CD4-positive, CD25-positive, alpha-beta regulatory T cell (primary cell): ENCODE results near the gene TK2. TPM values are rescaled to one million over a fixed set of nuclear protein-coding genes. Genes with fewer than 3 reads are reported as not detected.

Experiments
- ATAC-seq, 2 donors: fragments of 150-1000 bp; cut with Tn5 transposase; one replicate each; pipeline ENCODE4 v1.10.0; 2021; ENCODE audit warnings: low read depth in 2 of 2, moderate number of reproducible peaks in 2 of 2, moderate library complexity in 1 of 2
- DNase-seq, 3 donors: peaks; one replicate each; pipeline versions ENCODE4 v3.0.0 to v3.0.0-alpha.2; 2012 to 2022; ENCODE audit warnings: mixed read lengths in 1 of 3
- H3K27ac ChIP-seq: one replicate; pipeline ENCODE4 v1.7.0; 2013; ENCODE audit warnings: mild to moderate bottlenecking, low read length; ENCODE audit not compliant: insufficient read depth, poor library complexity, severe bottlenecking
- H3K27me3 ChIP-seq: one replicate; pipeline ENCODE4 v1.7.0; 2013; ENCODE audit warnings: low read length; ENCODE audit not compliant: control insufficient read depth, insufficient read depth
- H3K36me3 ChIP-seq: one replicate; pipeline ENCODE4 v1.7.0; 2013; ENCODE audit warnings: mild to moderate bottlenecking, low read length, moderate library complexity; ENCODE audit not compliant: control insufficient read depth, insufficient read depth
- H3K4me1 ChIP-seq: 2 replicates; pipeline ENCODE4 v1.7.0; 2013; ENCODE audit warnings: mild to moderate bottlenecking, low read length; ENCODE audit not compliant: insufficient read depth, control insufficient read depth, poor library complexity, severe bottlenecking
- H3K4me3 ChIP-seq: one replicate; pipeline ENCODE4 v1.7.0; 2013; ENCODE audit warnings: low read depth, mild to moderate bottlenecking, low read length, moderate library complexity
- H3K9me3 ChIP-seq, 2 experiments: 1 replicate in 1 of 2; 2 replicates in 1 of 2; pipeline ENCODE4 v1.7.0; 2013; ENCODE audit warnings: low read length in 2 of 2, mild to moderate bottlenecking in 1 of 2, moderate library complexity in 1 of 2; ENCODE audit not compliant: control insufficient read depth in 2 of 2
- H3K27ac Mint-ChIP-seq, 3 donors: one replicate each; pipeline ENCODE4 v1.8.0; 2020 to 2022; ENCODE audit warnings: mild to moderate bottlenecking in 3 of 3, mixed read lengths in 3 of 3, moderate library complexity in 2 of 3
- H3K27me3 Mint-ChIP-seq: one replicate; pipeline ENCODE4 v1.8.0; 2022; ENCODE audit warnings: mild to moderate bottlenecking, mixed read lengths
- H3K36me3 Mint-ChIP-seq: one replicate; pipeline ENCODE4 v1.8.0; 2020; ENCODE audit warnings: mixed read lengths
- H3K4me1 Mint-ChIP-seq, 4 donors: one replicate each; pipeline ENCODE4 v1.8.0; 2020 to 2022; ENCODE audit warnings: mixed read lengths in 4 of 4, mild to moderate bottlenecking in 1 of 4
- H3K4me3 Mint-ChIP-seq, 4 donors: one replicate each; pipeline ENCODE4 v1.8.0; 2020 to 2022; ENCODE audit warnings: mild to moderate bottlenecking in 4 of 4, mixed read lengths in 4 of 4, moderate library complexity in 3 of 4
- H3K9me3 Mint-ChIP-seq, 7 donors: one replicate each; pipeline ENCODE4 v1.8.0; 2020 to 2022; ENCODE audit warnings: mixed read lengths in 7 of 7, mild to moderate bottlenecking in 3 of 7, moderate library complexity in 2 of 7
- polyA plus RNA-seq, 4 donors: library from polyadenylated mRNA; unstranded; fragments of 300-500 nt; fragmentation: Illumina TruSeq; gene quantifications; one replicate each; pipeline ENCODE4 v1.2.3, GENCODE V29; 2021
- total RNA-seq: library from RNA; stranded (reverse); gene quantifications from one replicate; pipeline ENCODE4 v1.2.3, GENCODE V29; 2022

Gene TK2
- total and polyA plus RNA-seq, 5 donors from 2014 or later = 5.1 to 8.8 (median 8.2) TPM

GRCh38 chr16:66510711-66511601 lies 39.0 kb downstream of the TK2 start:
- no peak for DNase-seq
- no peak for ATAC-seq
- Mint-ChIP-seq H3K27ac (peak overlapping the region in 1 of 3 donors; percentile 79), H3K4me1 (peaks cover 0 to 28% (median 15%) of the 10 kb centered on the region in 4 donors), H3K27me3 (no peaks in the 10 kb centered on the region), H3K4me3 (peak overlapping the region in 1 of 4 donors; percentile 58), H3K36me3 (no peaks in the 10 kb centered on the region), H3K9me3 (no peaks in the 10 kb centered on the region)
- Histone ChIP-seq H3K4me1 (peaks cover 11% of the 10 kb centered on the region), H3K9me3 (no peaks in the 10 kb centered on the region), H3K27ac (no peak overlapping the region), H3K36me3 (no peaks in the 10 kb centered on the region), H3K27me3 (no peaks in the 10 kb centered on the region), H3K4me3 (no peak overlapping the region)

- Histone ChIP-seq H3K27ac (no peak overlapping the region), H3K36me3 (no peaks in the 10 kb centered on the region), H3K4me1 (peaks cover 5% of the 10 kb centered on the region), H3K27me3 (no peaks in the 10 kb centered on the region), H3K4me3 (no peak overlapping the region), H3K9me3 (no peaks in the 10 kb centered on the region)
- Mint-ChIP-seq H3K9me3 (no peaks in the 10 kb centered on the region), H3K4me1 (peaks cover 0 to 22% (median 13%) of the 10 kb centered on the region in 4 donors), H3K27me3 (no peaks in the 10 kb centered on the region), H3K4me3 (no peak overlapping the region), H3K36me3 (no peaks in the 10 kb centered on the region), H3K27ac (peak overlapping the region in 1 of 3 donors; percentile 72)
- DNase-seq = no peak
- ATAC-seq = no peak
Measured at GRCh38 chr16:66510298-66510697, 39.6 kb downstream of the TK2 start.

GRCh38 chr16:66509576-66509975 lies 40.3 kb downstream of the TK2 start:
- no peaks in the 10 kb centered on the region for H3K27me3 ChIP-seq
- Mint-ChIP-seq H3K4me1 (peaks cover 5 to 17% (median 10%) of the 10 kb centered on the region in 4 donors), H3K27ac (peak overlapping the region in 1 of 3 donors; percentile 72), H3K27me3 (no peaks in the 10 kb centered on the region), H3K9me3 (no peaks in the 10 kb centered on the region), H3K4me3 (no peak overlapping the region), H3K36me3 (no peaks in the 10 kb centered on the region)
- ATAC-seq (no peak), DNase-seq (no peak)
- H3K4me1 ChIP-seq = no peaks in the 10 kb centered on the region
- H3K36me3 ChIP-seq = no peaks in the 10 kb centered on the region
- H3K4me3 ChIP-seq = no peak overlapping the region
- H3K9me3 ChIP-seq = no peaks in the 10 kb centered on the region
- H3K27ac ChIP-seq = no peak overlapping the region

- Histone ChIP-seq H3K27ac (no peak overlapping the region), H3K4me1 (no peaks in the 10 kb centered on the region), H3K4me3 (no peak overlapping the region), H3K27me3 (no peaks in the 10 kb centered on the region), H3K36me3 (no peaks in the 10 kb centered on the region), H3K9me3 (no peaks in the 10 kb centered on the region)
- no peaks in the 10 kb centered on the region for H3K36me3 Mint-ChIP-seq
- no peaks in the 10 kb centered on the region for H3K27me3 Mint-ChIP-seq
- H3K27ac Mint-ChIP-seq = peak overlapping the region in 1 of 3 donors; percentile 12
- H3K4me1 Mint-ChIP-seq = peaks cover 5 to 20% (median 10%) of the 10 kb centered on the region in 4 donors
- no peak overlapping the region for H3K4me3 Mint-ChIP-seq
- DNase-seq = no peak
- no peak for ATAC-seq
- no peaks in the 10 kb centered on the region for H3K9me3 Mint-ChIP-seq
Measured at GRCh38 chr16:66508914-66509496, 40.9 kb downstream of the TK2 start.

- no peaks in the 10 kb centered on the region for H3K36me3 Mint-ChIP-seq
- DNase-seq (no peak), ATAC-seq (no peak)
- peaks cover 5 to 26% (median 10%) of the 10 kb centered on the region in 4 donors for H3K4me1 Mint-ChIP-seq
- Histone ChIP-seq H3K9me3 (no peaks in the 10 kb centered on the region), H3K27ac (no peak overlapping the region), H3K27me3 (no peaks in the 10 kb centered on the region), H3K36me3 (no peaks in the 10 kb centered on the region), H3K4me1 (no peaks in the 10 kb centered on the region), H3K4me3 (no peak overlapping the region)
- no peaks in the 10 kb centered on the region for H3K27me3 Mint-ChIP-seq
- H3K27ac Mint-ChIP-seq = peak overlapping the region in 2 of 3 donors; percentile 12 to 42
- no peak overlapping the region for H3K4me3 Mint-ChIP-seq
- H3K9me3 Mint-ChIP-seq = no peaks in the 10 kb centered on the region
Measured at GRCh38 chr16:66508248-66508913, 41.5 kb downstream of the TK2 start.

GRCh38 chr16:66507731-66508239 lies 42.1 kb downstream of the TK2 start:
- Histone ChIP-seq H3K36me3 (no peaks in the 10 kb centered on the region), H3K27ac (no peak overlapping the region), H3K27me3 (no peaks in the 10 kb centered on the region), H3K9me3 (no peaks in the 10 kb centered on the region), H3K4me3 (no peak overlapping the region), H3K4me1 (no peaks in the 10 kb centered on the region)
- Mint-ChIP-seq H3K9me3 (no peaks in the 10 kb centered on the region), H3K4me1 (peaks cover 5 to 27% (median 9%) of the 10 kb centered on the region in 4 donors), H3K36me3 (no peaks in the 10 kb centered on the region), H3K27me3 (no peaks in the 10 kb centered on the region), H3K4me3 (no peak overlapping the region), H3K27ac (no peak overlapping the region)
- no peak for ATAC-seq
- DNase-seq = no peak

GRCh38 chr16:66503612-66504011 lies 46.3 kb downstream of the TK2 start:
- no peaks in the 10 kb centered on the region for H3K9me3 ChIP-seq
- H3K4me1 ChIP-seq = no peaks in the 10 kb centered on the region
- ATAC-seq (no peak), DNase-seq (no peak)
- Mint-ChIP-seq H3K4me3 (no peak overlapping the region), H3K27ac (peak overlapping the region in 1 of 3 donors; percentile 44), H3K9me3 (peaks cover 0 to 1% (median 0%) of the 10 kb centered on the region in 7 donors), H3K4me1 (peaks cover 2 to 19% (median 4%) of the 10 kb centered on the region in 4 donors), H3K36me3 (no peaks in the 10 kb centered on the region), H3K27me3 (no peaks in the 10 kb centered on the region)
- H3K27ac ChIP-seq = no peak overlapping the region
- no peaks in the 10 kb centered on the region for H3K36me3 ChIP-seq
- no peaks in the 10 kb centered on the region for H3K27me3 ChIP-seq
- H3K4me3 ChIP-seq = no peak overlapping the region
